KBM-7 (cell line): Measurements from ENCODE around the gene BORCS6.
A peak's percentile ranks its signal among the peaks of the same experiment; 100 is the strongest.
"Not testable (repeated sequence)": the region's sequence is repeated elsewhere in the genome, so short reads cannot be mapped to it uniquely, and the experiment has no call there.

Experiments
- DNase-seq: peaks from one replicate; pipeline ENCODE4 v3.0.0-alpha.2; 2015
- in situ Hi-C: fragments of 300-500 bp; cut with MboI; formaldehyde crosslinking; loops from 2 replicates; pipeline ENCODE4 v1.14.3; 2020; ENCODE audit warnings: low sequenced_read_pairs, low pct_unique_long_range_greater_than_20kb, mixed read lengths

The BORCS6 gene

DNA sequence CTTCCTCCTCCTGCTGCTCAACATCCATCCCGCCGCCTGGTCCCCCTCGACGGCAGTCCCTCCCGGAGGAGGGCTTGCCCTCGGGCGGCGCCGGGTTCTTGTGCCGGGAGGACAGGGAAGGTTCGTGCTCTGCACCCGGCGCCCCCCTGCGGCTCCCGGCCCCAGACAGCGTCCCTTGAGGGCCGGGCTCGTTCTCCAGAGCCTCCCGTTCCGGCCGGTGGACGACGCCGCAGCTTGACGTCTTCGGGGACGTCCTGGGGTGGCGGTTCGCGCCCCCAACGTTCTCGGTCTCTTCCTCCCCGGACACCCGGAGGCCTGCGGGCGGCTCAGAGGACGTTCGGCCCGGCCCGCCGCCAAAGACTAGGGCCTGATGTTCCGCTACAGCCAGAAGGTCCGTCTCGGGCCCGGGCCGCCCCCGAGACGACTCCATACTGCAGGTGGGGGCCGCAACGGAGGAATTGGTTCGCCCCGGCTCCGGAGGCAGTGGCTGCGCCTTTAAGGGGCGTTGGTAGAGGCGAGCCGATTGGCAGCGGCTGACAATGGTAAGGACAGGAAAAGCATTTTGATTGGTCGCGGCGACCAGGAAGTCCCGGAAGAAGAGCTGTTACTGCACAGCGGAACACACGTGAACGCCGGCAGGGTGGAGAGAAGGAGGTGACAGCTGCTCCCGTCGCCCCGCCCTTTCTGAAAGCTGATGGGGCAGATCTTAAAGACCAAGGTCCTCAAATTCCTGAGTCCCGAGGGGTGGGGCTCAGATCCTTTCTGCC, at the start of gene BORCS6:
Gene BORCS6 (minus strand): TSS at position 470 of the 767 bp plus-strand sequence. CDS start 40 bp downstream, at position 430.
- peak; percentile 98 for DNase-seq
- in situ Hi-C loops: no loop called here

DNA sequence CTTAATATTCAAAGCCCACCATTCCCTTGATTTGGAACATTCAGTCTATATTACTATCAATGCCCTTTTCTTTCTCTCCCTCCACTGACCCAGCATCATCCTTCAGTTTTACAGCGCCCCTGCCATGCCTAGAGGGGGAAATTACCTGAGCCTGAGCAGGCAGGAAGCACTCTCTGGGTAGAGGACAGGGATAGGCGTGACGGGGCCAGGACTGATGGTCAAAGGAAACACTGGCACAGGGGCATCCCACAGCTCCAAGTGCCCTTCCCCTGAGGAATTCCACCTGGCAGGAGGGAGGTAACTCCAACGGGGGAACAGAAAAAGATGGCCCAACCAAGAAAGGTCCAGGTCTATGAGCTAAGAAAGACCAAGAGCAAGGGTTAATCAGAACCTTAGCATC, 47.9 kb upstream of the BORCS6 start:
- in situ Hi-C loops: no loop called here
- no peak for DNase-seq

DNA sequence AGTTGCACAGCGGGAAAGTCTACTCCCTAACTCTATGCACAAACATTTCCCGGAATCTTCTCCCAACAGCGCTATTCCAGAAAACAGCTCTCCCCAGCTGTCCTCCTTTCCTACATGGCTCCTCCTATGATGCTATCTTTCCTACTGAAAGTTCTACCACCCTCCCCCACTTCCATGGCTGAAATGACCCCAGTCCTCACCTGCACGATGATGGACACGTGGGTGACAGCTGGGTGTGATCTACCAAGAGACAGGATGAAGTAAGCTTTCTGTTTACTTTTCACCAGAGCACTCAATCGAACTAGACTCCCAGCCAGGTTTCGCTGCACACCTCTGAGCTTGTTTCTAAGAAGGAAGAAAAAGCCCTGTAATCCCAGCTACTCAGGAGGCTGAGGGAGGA, 47.2 kb upstream of the BORCS6 start:
- in situ Hi-C loops: no loop called here
- no peak for DNase-seq

DNA sequence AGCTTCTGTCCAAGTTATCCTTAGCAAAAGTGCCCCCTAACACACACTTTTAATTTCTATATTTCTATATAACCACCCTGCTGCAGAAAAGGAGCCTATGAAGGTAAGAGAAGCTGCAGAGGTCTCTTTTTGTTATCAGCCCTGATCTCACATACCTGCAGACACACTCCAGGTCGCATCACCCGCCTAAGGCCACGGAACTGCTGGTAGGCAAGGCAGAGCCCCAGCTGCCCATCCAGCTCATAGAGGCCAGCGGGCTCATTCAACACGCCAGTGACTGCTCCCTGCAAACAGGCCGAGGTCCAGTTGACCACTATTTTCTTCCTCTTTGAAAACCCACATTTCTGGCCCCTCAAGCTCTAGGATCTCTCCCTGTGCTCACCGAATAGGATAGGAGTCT, 45.7 kb upstream of the BORCS6 start:
- in situ Hi-C loops: no loop called here
- no peak for DNase-seq

DNA sequence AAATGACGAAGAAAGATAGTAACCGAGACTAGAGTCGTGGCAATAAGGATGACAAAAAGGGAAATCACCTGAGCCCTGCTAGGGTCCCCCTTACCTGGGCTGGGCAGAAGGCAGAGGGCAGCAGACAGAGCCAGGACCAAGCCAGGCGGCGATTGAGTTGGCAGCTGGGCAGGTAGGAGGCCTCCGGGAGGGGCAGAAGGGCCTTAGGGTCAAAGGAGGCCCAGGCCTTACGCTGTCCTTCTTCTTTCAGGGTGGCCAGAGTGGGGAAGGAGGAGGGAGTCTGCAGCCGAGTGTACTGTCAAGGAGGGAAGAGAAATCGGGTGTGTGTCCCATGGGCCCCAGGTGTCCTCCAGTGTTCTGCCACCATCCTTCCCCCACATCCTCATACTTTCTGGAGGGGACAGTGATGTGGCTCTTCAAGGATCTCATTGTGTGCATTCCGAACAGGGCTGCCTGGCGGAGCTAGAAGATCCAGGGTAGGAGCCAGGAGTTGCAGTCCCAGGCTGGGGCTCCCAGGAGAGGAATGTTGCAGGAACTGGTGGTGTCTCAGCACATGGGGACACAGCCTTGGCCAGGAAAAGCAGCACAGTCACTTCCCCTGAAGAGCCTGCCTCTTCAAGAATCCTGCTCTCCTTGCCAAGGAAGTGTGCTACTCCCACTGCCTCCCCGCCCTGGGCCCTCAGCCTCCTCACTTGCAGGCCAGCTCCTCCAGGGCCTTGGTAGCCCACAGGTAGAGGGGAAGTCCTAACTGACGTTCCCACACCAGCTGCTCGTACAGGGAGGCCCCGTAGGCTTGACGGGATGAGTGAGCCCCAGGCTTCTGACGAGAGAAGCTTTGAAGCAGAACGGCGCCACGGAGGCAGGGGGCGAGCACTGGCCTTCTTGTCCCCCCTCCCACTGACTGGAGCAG, 44.6 kb upstream of the BORCS6 start:
- in situ Hi-C loops: no loop called here
- no peak for DNase-seq

DNA sequence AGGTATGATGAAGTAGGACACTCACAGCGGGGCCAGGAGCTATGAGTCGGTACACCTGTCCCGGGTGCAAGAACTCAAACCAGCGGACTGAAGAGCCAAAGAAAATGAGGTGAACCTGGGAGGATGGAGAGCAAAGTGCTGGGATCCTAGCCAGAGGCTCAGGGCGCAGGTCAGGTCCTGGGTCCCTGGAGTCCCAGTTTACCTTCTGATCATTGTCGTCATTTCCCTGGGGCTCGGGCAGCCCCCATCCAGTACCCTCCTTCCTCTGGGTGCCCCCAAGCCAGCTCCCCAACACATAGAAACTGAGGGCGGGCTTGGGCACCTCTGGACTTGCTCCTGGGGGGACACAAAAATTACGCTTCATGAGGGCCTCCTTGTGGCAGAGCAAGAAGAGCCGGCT, 41.7 kb upstream of the BORCS6 start:
- no peak for DNase-seq
- in situ Hi-C loops: no loop called here

DNA sequence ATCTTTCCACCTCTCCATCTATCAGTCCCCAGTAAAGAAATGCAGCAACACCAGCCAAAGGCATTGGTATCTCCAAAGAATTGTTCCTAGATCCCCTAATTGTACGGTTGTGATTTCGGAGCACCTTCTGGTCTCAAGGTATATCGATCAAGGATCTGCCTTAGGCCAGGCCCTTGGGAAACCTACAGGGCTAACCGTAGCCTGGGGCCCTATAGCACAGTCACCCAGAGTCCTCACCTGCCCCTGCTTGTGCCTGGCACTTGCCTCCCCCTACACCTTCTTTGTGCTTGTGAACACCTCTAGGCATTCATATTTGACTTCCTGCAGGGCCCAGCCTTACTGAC, 37.2 kb upstream of the BORCS6 start:
- no peak for DNase-seq
- in situ Hi-C loops: no loop called here

DNA sequence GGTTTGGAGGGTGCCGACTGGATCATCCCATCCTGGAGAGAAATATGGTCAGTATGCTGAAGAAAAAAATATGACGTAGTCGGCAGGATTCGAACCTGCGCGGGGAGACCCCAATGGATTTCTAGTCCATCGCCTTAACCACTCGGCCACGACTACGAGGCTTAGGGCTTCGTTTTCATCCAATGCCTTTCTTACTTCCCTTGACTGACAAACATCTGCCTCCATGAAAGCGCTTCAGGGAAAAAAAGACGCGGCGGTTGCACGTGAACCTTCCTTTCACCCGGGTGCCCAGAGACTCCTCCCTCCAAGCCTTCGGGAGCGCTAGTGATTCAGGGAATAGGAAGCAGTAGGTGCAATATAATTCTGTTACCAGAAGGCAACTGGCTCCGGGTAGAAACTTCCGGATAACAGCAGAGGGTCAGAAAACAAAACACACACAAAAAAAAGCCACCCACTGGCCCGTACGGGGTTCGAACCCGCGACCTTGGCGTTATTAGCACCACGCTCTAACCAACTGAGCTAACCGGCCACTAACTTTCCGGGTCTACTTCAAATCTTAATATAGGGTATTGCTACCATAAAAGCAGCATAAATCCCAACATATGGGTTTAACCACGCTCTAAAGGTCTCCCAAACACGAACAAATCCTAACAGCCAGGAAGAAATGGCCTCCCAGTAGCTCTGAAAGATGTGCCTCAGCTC, 36.7 kb upstream of the BORCS6 start:
- peak; percentile 95 for DNase-seq
- in situ Hi-C loops: no loop called here

DNA sequence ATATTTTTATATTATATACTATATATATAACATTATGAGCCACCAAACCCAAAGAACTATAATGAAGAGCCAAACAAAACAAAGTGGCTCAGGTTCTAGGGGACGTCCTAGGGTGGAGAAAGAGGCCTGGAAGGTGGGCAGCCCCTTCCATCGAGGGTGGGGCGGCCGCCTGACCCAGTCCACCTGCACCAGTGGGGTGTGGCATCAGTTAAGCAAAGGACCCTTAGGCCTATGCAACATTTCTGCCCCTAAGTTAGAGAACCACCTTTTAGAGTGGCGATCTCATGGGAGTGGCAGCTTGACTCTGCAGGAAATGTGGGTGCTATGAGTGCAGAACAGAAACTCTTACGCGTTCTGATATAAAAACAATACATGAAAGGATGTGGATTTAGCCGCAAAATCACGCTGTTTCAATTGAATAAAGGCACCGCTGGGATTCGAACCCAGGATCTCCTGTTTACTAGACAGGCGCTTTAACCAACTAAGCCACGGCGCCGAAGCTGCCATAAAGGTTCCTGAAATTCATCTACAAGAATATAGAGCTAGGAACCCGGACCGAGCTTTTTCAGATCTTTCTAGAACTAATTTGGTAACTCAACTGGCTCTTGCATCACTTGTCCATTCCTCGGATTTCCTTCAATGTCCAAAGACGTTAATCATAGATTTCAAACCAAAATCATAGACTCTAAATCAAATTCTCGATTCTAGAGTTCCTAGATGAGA, 36.0 kb upstream of the BORCS6 start:
- in situ Hi-C loops: no loop called here
- DNase-seq: peak; percentile 87

DNA sequence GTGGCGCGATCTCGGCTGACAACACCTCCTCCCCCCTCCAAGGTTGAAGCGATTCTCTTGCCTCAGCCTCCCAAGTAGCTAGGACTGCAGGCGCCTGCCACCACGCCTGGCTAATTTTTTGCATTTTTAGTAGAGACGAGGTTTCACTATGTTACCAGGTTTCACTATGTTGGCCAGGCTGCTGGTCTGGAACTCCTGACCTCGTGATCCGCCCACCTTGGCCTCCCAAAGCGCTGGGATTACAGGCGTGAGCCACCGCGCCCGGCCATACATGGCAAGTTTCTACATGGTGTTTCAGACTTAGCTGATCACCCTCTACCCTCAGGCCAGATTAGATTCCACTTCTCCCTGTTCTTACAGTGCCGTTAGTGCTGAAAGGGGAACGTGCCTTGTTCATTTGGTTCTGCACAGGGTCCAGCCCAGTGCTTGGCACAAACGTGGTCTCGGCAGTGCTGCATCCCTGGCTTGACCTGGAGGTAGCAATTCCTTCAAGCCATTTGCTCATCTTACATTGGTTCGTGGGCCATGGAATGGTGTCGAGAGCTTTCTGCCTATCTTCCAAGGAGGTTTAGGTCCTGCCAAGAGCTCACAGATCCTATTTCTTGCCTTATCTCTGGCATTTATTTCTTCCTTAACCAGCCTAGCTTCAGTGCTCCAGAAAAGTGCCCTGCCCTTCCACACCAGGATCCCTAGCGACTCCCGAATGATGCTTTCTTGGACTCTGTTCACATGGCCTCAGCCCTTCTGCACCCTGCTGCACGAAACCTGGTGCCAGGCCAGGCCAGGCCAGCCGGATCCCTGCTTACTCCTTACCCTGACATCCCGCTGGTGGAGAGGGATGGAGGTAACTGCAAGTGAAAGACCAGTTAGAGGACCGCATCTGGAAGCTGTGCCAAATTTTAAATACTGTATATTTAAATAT, 35.2 kb upstream of the BORCS6 start:
- in situ Hi-C loops: no loop called here
- no peak for DNase-seq

DNA sequence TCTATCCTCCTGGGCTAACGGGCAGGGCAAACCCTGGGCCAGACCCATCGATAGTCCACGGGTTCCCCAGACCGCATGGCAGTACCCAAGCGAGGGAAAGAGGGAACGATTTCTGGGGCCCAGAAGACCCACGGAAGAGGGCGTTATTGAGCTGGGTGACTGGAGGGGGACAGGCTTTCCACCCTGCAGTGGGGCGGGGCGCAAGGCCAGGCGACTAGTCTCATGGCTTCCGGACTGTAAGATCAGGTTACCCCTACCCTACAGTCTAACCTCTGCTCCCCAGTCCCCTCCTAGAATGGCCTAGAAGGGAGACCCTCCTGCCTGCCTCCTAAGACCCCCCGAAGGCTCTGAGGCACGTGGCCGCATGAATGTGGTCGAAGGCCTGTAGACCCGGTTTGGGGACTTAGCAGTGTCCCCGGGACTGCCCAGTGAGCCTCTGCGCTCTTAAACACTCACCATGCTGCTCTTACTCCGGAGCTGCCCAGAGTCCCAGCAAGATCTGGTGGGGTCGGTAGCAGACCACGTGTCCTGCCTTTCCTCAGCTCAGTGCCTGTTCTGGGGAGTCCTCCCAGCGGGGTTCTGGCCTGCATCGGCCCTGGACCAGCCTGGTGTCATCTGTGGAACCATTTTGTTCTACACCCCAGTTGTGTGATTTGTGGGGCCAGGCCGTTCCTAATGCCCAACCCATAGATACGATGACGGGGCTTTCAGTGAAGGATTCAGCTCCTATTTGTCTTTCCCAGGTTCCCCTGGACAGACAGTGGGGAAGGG, 33.6 kb upstream of the BORCS6 start:
- in situ Hi-C loops: no loop called here
- peak; percentile 85 for DNase-seq

DNA sequence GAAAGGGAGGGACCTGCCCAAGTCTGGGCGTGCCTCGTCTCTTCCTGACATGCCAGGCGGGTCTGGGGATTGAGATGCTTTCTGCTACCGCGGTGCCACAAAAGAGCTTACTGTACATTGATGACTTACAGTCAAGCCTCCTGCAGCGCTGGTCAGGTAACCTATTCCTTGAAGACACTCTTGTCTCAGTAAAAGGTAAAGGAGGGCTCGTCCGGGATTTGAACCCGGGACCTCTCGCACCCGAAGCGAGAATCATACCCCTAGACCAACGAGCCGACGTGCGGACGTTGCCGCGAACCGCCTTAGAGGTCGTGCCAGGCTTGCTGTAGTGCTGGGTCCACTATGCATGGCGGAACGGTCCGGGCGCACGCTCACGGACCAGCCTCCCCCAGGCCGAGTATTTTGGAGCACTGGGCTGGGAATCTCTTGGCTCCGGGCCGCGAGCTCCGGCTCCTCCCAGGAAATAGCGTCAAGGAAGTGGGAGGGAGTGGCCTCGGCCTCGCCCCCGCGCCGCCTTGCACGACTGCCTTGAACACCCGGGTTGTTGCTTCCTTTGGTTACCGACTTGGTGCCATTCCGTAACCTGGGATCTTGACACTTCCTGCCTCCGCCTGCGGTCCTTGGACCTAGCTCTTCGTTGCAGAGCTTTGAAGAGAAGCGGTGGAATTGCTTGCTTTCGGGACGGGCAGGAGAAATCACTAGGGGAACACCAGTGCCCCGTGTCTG, 32.8 kb upstream of the BORCS6 start:
- in situ Hi-C loops: no loop called here
- peak; percentile 97 for DNase-seq

DNA sequence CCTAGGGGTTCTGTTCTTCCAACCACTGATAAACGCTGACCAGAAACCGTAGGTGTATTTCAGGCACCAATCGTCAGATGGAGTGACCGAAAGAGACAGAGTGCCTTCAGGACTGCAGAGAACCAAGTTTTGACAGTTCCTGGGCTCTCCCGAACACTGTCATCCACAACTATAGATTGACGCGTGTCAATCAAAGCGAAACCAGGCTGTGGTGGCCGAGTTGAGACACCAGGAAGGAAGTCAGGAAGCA, 32.3 kb upstream of the BORCS6 start:
- peak; percentile 89 for DNase-seq
- in situ Hi-C loops: no loop called here

DNA sequence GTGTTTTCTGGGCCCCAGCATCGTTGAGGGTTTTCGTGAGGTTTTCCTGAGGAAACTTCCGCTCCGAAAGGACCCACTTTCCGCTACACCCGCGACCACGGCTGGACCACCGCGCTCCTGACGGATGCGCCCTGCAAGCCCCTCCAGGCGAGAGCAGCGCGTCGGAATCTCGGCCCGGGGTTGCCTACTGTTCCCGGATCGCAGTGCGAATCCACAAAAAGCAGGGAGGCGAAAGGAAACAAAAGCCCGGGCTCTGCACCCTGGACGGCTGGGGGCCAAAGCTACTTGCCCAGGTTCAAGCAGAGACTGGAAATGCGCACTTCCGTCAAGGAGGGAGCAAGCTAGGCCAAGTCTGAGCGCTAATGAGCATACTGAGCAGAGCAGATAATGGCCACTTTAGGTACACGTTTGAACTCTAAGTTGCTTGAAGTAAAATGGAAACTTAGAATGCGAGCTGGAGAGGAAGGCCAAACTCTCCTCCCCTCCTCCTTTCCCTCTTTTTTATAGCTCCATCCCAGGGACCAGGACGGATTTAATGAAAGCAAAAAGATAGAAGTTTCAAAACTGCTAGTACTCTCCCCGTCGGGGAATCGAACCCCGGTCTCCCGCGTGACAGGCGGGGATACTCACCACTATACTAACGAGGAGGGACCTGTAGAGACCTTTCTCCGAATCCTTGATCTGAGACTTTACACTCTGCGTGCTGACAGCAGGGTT, 31.8 kb upstream of the BORCS6 start:
- DNase-seq: peak; percentile 94
- in situ Hi-C loops: no loop called here

DNA sequence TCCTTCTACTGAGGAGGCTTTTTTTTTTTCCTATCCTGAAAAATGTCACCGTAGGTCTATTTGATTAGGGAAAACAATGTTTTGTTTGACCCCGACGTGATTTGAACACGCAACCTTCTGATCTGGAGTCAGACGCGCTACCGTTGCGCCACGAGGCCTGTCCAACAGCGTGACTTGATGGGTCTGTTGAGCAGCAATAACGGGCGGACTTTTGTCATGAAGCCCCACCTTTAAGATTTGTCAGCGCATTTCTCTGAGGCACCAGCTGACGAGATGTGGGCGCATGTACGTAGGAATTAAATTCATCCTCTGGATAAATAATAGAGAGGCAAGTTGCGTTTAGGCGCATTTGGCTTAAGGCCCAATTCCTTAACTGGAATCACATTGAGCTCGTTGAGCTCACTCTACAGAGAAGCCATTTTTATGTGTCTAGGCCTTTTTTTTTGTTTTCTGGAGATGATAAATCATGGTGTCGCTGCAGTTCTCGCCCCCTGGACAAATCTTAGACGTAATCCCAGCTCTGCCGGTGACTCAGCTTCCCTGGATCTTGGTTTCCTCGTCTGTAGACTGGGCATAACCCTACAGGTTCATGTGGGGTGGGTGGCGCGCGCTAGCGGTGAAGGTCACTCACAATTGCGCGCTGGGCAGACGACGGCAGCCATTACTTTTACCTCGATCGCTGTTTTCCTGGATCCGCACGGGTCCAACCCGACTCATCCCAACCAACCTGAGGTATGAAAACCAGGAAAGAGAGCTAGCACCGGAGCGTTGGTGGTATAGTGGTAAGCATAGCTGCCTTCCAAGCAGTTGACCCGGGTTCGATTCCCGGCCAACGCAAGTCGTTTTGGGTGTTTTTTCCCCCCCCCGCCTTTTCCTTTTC, 31.0 kb upstream of the BORCS6 start:
- peak; percentile 95 for DNase-seq

DNA sequence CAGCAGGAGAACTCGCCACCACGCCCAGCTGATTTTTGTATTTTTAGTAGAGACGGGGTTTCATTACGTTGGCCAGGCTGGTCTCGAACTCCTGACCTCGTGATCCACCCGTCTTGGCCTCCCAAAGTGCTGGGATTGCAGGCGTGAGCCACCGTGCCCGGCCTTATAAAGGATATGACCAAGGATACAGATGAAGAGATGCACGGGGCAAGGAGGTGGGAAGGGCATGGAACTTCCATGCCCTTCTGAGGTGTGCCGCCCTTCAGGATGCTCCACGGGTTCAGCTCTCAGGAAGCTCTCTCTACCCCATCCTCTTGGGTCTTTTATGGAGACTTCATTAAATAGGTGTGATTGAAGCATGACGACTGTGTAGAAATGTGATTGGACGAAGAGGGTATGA, 24.0 kb upstream of the BORCS6 start:
- in situ Hi-C loops, DNase-seq: not testable (repeated sequence)

More for the DNA sequence above, 31.0 kb upstream of the BORCS6 start:
- in situ Hi-C loops: no loop called here
